ENCODE data around the gene SCYL2. TPM values are rescaled to one million over a fixed set of nuclear protein-coding genes. Genes with fewer than 3 reads are reported as not detected.

SCYL2 gene
- total and polyA plus RNA-seq, 2 experiments from 2014 or later = 15.0 to 57.5 TPM

GRCh38 chr12:100371146-100371545 is 104.2 kb downstream of the SCYL2 start (continued):
- TF ChIP-seq ZNF462 (CRISPR knock-in tag; IDR thresholded peaks at IDR 0.05) (no peak), CREB1 (CRISPR knock-in tag; IDR thresholded peaks at IDR 0.05; ENCODE audit: low read depth) (no peak), JUNB (IDR thresholded peaks at IDR 0.05; ENCODE audit: unreplicated experiment) (no peak), ETS1 (IDR thresholded peaks at IDR 0.05) (no peak)

GRCh38 chr12:100372853-100373640 is 106.1 kb downstream of the SCYL2 start:
- peak overlapping the region; percentile 25; the same call in 1 of the 3 replicates for H3K4me3 Mint-ChIP-seq
- Histone ChIP-seq H2AFZ (no peak overlapping the region), H3K4me2 (peak overlapping the region; percentile 46), H4K20me1 (replicated peaks; ENCODE audit: insufficient read depth) (no peaks in the 10 kb centered on the region), H3K4me3 (no peak overlapping the region), H3K9me2 (ENCODE audit: insufficient read depth) (no peaks in the 10 kb centered on the region), H3K27me3 (ENCODE audit: insufficient read depth) (no peaks in the 10 kb centered on the region; the same call in 1 of the 2 replicates), H3K27ac (ENCODE audit: low read depth) (no peak overlapping the region), H3F3A (replicated peaks; ENCODE audit: low read depth) (no peaks in the 10 kb centered on the region), H3K4me1 (ENCODE audit: insufficient read depth) (peaks cover 42% of the 10 kb centered on the region), H3K36me3 (ENCODE audit: insufficient read depth) (no peaks in the 10 kb centered on the region), H3K79me2 (replicated peaks; ENCODE audit: insufficient read depth) (no peaks in the 10 kb centered on the region)
- H3K4me1 Mint-ChIP-seq = peaks cover 35% of the 10 kb centered on the region
- TF ChIP-seq NANOG (IDR thresholded peaks at IDR 0.05; ENCODE audit: borderline replicate concordance) (peak; percentile 66; the same call in 1 of the 2 replicates), ETS1 (IDR thresholded peaks at IDR 0.05) (no peak)
- H3K27ac Mint-ChIP-seq = no peak overlapping the region
- peak; percentile 75 for DNase-seq (ENCODE audit: low spot score)
- peaks cover 4% of the 10 kb centered on the region; the same call in 2 of the 3 replicates for H3K9me3 Mint-ChIP-seq
- peaks cover 5% of the 10 kb centered on the region for H3K27me3 Mint-ChIP-seq (ENCODE audit: insufficient read depth, low read depth, poor library complexity)
- ATAC-seq = peak; percentile 83
- H3K36me3 Mint-ChIP-seq (ENCODE audit: low read depth) = peaks cover 5% of the 10 kb centered on the region; the same call in 2 of the 3 replicates

Measured in GM23338 (cell line).